ENCODE measurements around the gene HOXC13. TPM values are rescaled to one million over a fixed set of nuclear protein-coding genes. Genes with fewer than 3 reads are reported as not detected.

HOXC13 gene
- total RNA-seq, 2 experiments from 2014 or later, result not detected

DNA sequence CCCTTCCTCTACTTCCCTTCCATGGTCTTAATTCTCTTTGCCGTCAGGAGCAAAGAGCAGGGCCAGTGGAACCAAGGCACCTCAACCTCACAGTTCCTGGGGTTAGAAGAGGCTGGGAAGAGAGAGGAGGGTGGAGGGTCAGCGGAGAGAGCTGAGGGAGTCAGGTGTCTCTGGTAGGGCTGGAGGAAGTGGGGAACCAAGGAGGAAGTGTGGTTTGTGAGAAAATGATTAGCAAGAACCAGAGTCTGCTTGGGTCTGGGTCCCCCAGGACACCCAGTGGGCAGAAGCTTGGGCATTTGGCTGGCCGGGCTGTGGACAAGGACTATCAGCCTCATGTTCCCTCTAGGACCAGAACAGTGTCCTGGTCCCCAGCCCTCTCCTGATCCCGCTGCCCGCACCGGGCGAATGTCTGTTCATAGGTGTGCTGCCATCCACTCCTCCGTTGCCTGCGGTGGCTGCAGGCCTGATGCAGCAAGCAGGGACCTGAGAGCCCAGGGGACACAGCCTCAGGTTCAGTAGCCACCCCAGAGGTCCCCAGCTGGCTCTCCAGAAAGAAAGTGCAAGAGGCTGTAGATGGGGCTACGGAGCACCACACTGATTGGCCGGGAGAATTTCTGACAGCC is 18.4 kb downstream of the HOXC13 start:
- ATAC-seq (no peak), DNase-seq (no peak)
- POLR2A ChIA-PET, result no interaction called here
- peaks cover 17% of the 10 kb centered on the region for H3K4me1 Mint-ChIP-seq (ENCODE audit: low read depth)
- H3K27me3 Mint-ChIP-seq, result peaks cover 86% of the 10 kb centered on the region
- H3K4me3 Mint-ChIP-seq, result no peak overlapping the region
- H3K9me3 Mint-ChIP-seq, result no peaks in the 10 kb centered on the region
- no peaks in the 10 kb centered on the region for H3K36me3 Mint-ChIP-seq (ENCODE audit: low read depth)
- TF ChIP-seq, protein P1, sequence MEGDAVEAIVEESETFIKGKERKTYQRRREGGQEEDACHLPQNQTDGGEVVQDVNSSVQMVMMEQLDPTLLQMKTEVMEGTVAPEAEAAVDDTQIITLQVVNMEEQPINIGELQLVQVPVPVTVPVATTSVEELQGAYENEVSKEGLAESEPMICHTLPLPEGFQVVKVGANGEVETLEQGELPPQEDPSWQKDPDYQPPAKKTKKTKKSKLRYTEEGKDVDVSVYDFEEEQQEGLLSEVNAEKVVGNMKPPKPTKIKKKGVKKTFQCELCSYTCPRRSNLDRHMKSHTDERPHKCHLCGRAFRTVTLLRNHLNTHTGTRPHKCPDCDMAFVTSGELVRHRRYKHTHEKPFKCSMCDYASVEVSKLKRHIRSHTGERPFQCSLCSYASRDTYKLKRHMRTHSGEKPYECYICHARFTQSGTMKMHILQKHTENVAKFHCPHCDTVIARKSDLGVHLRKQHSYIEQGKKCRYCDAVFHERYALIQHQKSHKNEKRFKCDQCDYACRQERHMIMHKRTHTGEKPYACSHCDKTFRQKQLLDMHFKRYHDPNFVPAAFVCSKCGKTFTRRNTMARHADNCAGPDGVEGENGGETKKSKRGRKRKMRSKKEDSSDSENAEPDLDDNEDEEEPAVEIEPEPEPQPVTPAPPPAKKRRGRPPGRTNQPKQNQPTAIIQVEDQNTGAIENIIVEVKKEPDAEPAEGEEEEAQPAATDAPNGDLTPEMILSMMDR (IDR thresholded peaks at IDR 0.05), result no peak
- no peak overlapping the region for H3K27ac Mint-ChIP-seq
- intact Hi-C loops (cut with micrococcal nuclease), result loop anchor here (5.0 kb wide), 1 partner anchor 35 kb away; no protein-coding TSS in a partner anchor
- CTCF ChIA-PET, result interaction anchor here (0.9 to 1.3 kb wide), 2 partner anchors 33 to 244 kb away, joined by 3 to 4 read pairs; no protein-coding TSS in a partner anchor

GRCh38 chr12:53958128-53958527 is 19.5 kb downstream of the HOXC13 start:
- H3K9me3 Mint-ChIP-seq, result no peaks in the 10 kb centered on the region
- H3K27ac Mint-ChIP-seq, result no peak overlapping the region
- intact Hi-C loops (cut with micrococcal nuclease), result loop anchor here (5.0 kb wide), 1 partner anchor 34 kb away; no protein-coding TSS in a partner anchor
- DNase-seq, result no peak
- TF ChIP-seq, protein P1 (IDR thresholded peaks at IDR 0.05), result no peak
- H3K4me3 Mint-ChIP-seq, result no peak overlapping the region
- ChIA-PET CTCF (interaction anchor here (1.2 to 2.1 kb wide), 3 partner anchors 12 to 47 kb away, joined by 3 to 10 read pairs (median 6); partner anchors contain the start of gene HOXC10), POLR2A (interaction anchor here (0.9 kb wide), 1 partner anchor 15 kb away, joined by 4 read pairs; the partner anchor contains the start of gene HOXC11)
- peaks cover 17% of the 10 kb centered on the region for H3K4me1 Mint-ChIP-seq (ENCODE audit: low read depth)
- H3K36me3 Mint-ChIP-seq (ENCODE audit: low read depth), result no peaks in the 10 kb centered on the region
- H3K27me3 Mint-ChIP-seq, result peaks cover 85% of the 10 kb centered on the region
- ATAC-seq, result no peak

DNA sequence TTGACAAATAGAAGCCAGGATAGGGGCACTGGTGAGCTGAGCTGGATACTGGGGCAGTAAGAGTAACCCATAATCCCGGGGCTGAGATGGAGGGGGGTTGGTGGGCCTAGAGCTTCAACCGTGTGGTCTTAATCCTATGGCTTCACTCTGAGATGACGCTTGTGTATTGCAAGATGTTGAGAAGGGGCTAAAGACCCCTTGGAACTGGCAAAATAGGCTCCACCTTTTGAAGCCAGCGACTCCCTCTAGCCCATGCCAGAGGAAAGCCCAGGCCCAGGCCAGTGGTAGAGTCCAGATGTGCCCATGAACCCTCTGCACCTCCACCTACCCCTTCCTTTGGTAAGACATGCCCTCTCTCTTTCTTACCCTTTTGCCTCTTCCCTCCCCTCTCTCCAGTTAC is 20.7 kb downstream of the HOXC13 start:
- TF ChIP-seq, protein P1 (IDR thresholded peaks at IDR 0.05), result no peak
- H3K9me3 Mint-ChIP-seq, result no peaks in the 10 kb centered on the region
- POLR2A ChIA-PET, result no interaction called here
- intact Hi-C loops (cut with micrococcal nuclease), result loop anchor here (5.0 kb wide), 1 partner anchor 33 kb away; no protein-coding TSS in a partner anchor
- H3K36me3 Mint-ChIP-seq (ENCODE audit: low read depth), result peaks cover 2% of the 10 kb centered on the region
- H3K4me3 Mint-ChIP-seq, result no peak overlapping the region
- CTCF ChIA-PET, result interaction anchor here (1.0 to 2.1 kb wide), 5 partner anchors 11 to 45 kb away, joined by 3 to 10 read pairs (median 3); partner anchors contain the start of gene HOXC10
- ATAC-seq, result no peak
- H3K27me3 Mint-ChIP-seq, result peaks cover 84% of the 10 kb centered on the region
- peaks cover 24% of the 10 kb centered on the region for H3K4me1 Mint-ChIP-seq (ENCODE audit: low read depth)
- H3K27ac Mint-ChIP-seq, result no peak overlapping the region
- no peak for DNase-seq

- intact Hi-C loops (cut with micrococcal nuclease), result no loop called here
- peaks cover 2% of the 10 kb centered on the region for H3K36me3 Mint-ChIP-seq (ENCODE audit: low read depth)
- ChIA-PET CTCF (interaction anchor here (1.0 to 2.1 kb wide), 4 partner anchors 12 to 248 kb away, joined by 3 to 10 read pairs (median 3); no protein-coding TSS in a partner anchor), POLR2A (interaction anchor here (1.5 kb wide), 1 partner anchor 37 kb away, joined by 7 read pairs; no protein-coding TSS in a partner anchor)
- ATAC-seq (no peak), DNase-seq (no peak)
- no peak overlapping the region for H3K4me3 Mint-ChIP-seq
- no peaks in the 10 kb centered on the region for H3K9me3 Mint-ChIP-seq
- TF ChIP-seq, protein P1 (IDR thresholded peaks at IDR 0.05), result no peak
- H3K4me1 Mint-ChIP-seq (ENCODE audit: low read depth), result peaks cover 30% of the 10 kb centered on the region
- peaks cover 87% of the 10 kb centered on the region for H3K27me3 Mint-ChIP-seq
- no peak overlapping the region for H3K27ac Mint-ChIP-seq
These were observed 21.8 kb downstream of the HOXC13 start for GRCh38 chr12:53960187-53961024.

Measured in activated CD8-positive, alpha-beta T cell treated with anti-CD3 and anti-CD28 coated beads for 36 hours (primary cell).